Measurements from ENCODE around the gene PHACTR4. TPM values are rescaled to one million over a fixed set of nuclear protein-coding genes. Genes with fewer than 3 reads are reported as not detected.
"Not testable (repeated sequence)": the region's sequence is repeated elsewhere in the genome, so short reads cannot be mapped to it uniquely, and the experiment has no call there.

The PHACTR4 gene
- total and polyA plus RNA-seq, 12 donors: 12.0 to 44.8 (median 23.0) TPM

DNA sequence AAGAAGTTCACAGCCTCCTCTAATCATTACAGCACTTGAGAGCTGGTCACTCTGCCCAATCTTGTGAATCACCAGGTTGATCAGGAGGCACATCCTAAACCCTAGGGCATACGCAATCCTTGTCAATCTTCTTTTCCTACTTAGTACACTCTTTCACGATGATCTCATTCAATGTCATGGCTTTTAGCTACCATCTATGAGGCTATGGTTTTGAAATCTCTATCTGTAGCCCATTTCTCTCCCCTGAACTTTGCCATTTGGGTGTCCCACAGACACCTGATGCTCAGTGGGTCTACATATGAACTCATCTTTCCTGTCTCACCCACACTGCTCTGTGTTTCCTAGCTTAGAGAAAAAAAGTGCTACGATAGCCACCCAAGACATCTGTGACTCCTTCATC, 42.6 kb upstream of the PHACTR4 start:
- no peak for DNase-seq
- intact Hi-C loops (cut with DNase I): no loop called here
- H3K4me1 ChIP-seq (replicated peaks in 1 of 2): peaks cover 3 to 9% of the 10 kb centered on the region in 2 donors
- H3K27me3 ChIP-seq: no peaks in the 10 kb centered on the region
- no peaks in the 10 kb centered on the region for H3K9me3 ChIP-seq (replicated peaks in 1 of 3)
- H3K27ac ChIP-seq: no peak overlapping the region
- WGBS, 4 donors: 69 to 85% (median 77%) methylated on average over 3 of the region's 3 CpGs
- no peak overlapping the region for H3K4me3 ChIP-seq
- H3K36me3 ChIP-seq (replicated peaks in 1 of 2): peaks cover 0 to 10% of the 10 kb centered on the region in 2 donors
- no peak for TF ChIP-seq POLR2A (IDR thresholded peaks at IDR 0.05)
- TF ChIP-seq, protein P1, sequence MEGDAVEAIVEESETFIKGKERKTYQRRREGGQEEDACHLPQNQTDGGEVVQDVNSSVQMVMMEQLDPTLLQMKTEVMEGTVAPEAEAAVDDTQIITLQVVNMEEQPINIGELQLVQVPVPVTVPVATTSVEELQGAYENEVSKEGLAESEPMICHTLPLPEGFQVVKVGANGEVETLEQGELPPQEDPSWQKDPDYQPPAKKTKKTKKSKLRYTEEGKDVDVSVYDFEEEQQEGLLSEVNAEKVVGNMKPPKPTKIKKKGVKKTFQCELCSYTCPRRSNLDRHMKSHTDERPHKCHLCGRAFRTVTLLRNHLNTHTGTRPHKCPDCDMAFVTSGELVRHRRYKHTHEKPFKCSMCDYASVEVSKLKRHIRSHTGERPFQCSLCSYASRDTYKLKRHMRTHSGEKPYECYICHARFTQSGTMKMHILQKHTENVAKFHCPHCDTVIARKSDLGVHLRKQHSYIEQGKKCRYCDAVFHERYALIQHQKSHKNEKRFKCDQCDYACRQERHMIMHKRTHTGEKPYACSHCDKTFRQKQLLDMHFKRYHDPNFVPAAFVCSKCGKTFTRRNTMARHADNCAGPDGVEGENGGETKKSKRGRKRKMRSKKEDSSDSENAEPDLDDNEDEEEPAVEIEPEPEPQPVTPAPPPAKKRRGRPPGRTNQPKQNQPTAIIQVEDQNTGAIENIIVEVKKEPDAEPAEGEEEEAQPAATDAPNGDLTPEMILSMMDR (IDR thresholded peaks at IDR 0.05): no peak

GRCh38 chr1:28327431-28327830, 42.1 kb upstream of the PHACTR4 start:
- 85 to 90% (median 89%) methylated on average over 11 of the region's 11 CpGs for WGBS, 4 donors
- H3K9me3 ChIP-seq (replicated peaks in 1 of 3); H3K4me3 ChIP-seq; H3K27ac ChIP-seq; DNase-seq; H3K27me3 ChIP-seq; H3K4me1 ChIP-seq (replicated peaks in 1 of 2); intact Hi-C loops (cut with DNase I): not testable (repeated sequence)
- peaks cover 0 to 15% of the 10 kb centered on the region in 2 donors for H3K36me3 ChIP-seq (replicated peaks in 1 of 2)

DNA sequence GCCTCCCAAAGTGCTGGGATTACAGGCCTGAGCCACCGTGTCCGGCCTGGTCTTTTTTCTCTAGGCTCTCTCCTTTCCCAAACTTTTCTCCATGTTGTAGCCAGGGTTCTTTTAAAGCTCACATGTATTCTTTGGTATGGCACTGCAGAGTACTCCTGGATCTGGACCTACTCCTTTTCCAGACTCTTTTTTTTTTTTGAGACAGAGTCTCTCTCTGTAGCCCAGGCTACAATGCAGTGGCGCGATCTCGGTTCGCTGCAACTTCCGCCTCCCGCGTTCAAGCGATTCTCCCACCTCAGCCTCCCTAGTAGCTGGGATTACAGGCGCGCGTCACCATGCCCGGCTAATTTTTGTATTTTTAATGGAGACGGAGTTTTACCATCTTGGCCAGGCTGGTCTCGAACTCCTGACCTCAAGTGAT, 41.3 kb upstream of the PHACTR4 start:
- no peaks in the 10 kb centered on the region for H3K9me3 ChIP-seq (replicated peaks in 1 of 3)
- H3K36me3 ChIP-seq (replicated peaks in 1 of 2): peaks cover 0 to 23% of the 10 kb centered on the region in 2 donors
- intact Hi-C loops (cut with DNase I): no loop called here
- TF ChIP-seq POLR2A (IDR thresholded peaks at IDR 0.05): no peak
- TF ChIP-seq, protein P1 (IDR thresholded peaks at IDR 0.05): no peak
- DNase-seq: peak in 2 of 7 donors; percentile 28 to 58
- 68 to 78% (median 72%) methylated on average over 16 of the region's 16 CpGs for WGBS, 4 donors
- no peaks in the 10 kb centered on the region for H3K27me3 ChIP-seq
- peak overlapping the region in 3 of 5 donors; percentile 81 to 86 (median 83) for H3K27ac ChIP-seq
- H3K4me3 ChIP-seq: peak overlapping the region in 2 of 4 donors; percentile 62 to 72
- peaks cover 3 to 9% of the 10 kb centered on the region in 2 donors for H3K4me1 ChIP-seq (replicated peaks in 1 of 2)

DNA sequence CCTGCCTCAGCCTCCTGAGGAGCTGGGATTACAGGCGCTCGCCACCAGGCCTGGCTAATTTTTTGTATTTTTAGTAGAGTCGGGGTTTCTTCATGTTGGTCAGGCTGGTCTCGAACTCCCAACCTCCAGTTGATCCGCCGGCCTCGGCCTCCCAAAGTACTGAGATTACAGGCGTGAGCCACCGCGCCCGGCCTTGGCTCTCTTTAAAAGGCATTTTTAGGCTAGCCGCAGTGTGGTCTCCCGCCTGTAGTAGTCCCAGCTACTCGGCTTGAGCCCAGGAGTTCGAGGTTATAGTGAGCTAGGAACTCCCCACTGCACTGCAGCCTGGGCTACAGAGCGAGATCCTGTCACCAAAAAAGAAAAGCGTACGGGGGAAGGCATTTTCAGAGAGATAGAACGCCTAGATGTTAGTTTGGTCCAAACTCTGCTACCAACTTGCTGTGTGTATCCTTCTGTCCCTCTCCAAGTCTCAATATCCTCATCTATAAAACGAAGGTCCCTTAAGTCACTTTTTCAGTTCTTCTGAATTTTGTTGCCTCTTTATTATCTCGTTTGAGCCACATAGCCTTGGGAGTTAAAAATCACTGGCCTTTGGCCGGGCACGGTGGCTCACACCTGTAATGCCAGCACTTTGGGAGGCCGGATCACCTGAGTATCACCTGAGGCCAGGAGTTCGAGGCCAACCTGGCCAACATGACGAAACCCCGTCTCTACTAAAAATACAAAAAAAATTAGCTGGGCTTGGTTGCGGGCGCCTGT, 40.0 kb upstream of the PHACTR4 start:
- Histone ChIP-seq H3K27me3 (no peaks in the 10 kb centered on the region), H3K4me1 (replicated peaks in 1 of 2) (peaks cover 3 to 9% of the 10 kb centered on the region in 2 donors), H3K9me3 (replicated peaks in 1 of 3) (no peaks in the 10 kb centered on the region), H3K4me3 (peak overlapping the region in 3 of 4 donors; percentile 62 to 72 (median 64)), H3K27ac (peak overlapping the region; percentile 33 to 86 (median 81)), H3K36me3 (replicated peaks in 1 of 2) (peaks cover 0 to 36% of the 10 kb centered on the region in 2 donors)
- 38 to 48% (median 39%) methylated on average over 21 to 29 of the region's 29 CpGs for WGBS, 4 donors
- intact Hi-C loops (cut with DNase I): loop anchor here in 1 of 2 donors (10.0 kb wide), 1 partner anchor 65 kb away; no protein-coding TSS in a partner anchor
- TF ChIP-seq, protein P1 (IDR thresholded peaks at IDR 0.05): peak in 4 of 6 experiments; percentile 18 to 45 (median 24)
- TF ChIP-seq POLR2A (IDR thresholded peaks at IDR 0.05): no peak
- DNase-seq: peak in 6 of 7 donors; percentile 23 to 59 (median 49)

Measured in adrenal gland (tissue), 12 donors.